Fibroblast of villous mesenchyme (primary cell): ENCODE data around the gene MRPL53. TPM values are rescaled to one million over a fixed set of nuclear protein-coding genes. Genes with fewer than 3 reads are reported as not detected.

ENCODE experiments used
- DNase-seq: peaks from one replicate; pipeline ENCODE4 v3.0.0-alpha.2; 2010; ENCODE audit warnings: low read depth
- H3K4me3 ChIP-seq: 2 replicates; pipeline ENCODE4 v1.5.1; 2011; ENCODE audit warnings: low read depth, mild to moderate bottlenecking, low read length
- CTCF ChIP-seq: IDR thresholded peaks from 2 replicates; pipeline ENCODE4 v1.5.1; 2012; ENCODE audit warnings: low read depth, mild to moderate bottlenecking, low read length; ENCODE audit not compliant: insufficient read depth
- total RNA-seq: library from RNA; depleted of rRNA; stranded (reverse); fragments of >200 nt; gene quantifications from 2 replicates; pipeline ENCODE4 v1.2.3, GENCODE V29; 2012

MRPL53 gene
- total RNA-seq, 1 donor: 21.2 TPM

GRCh38 chr2:74507145-74507925 is 34.9 kb upstream of the MRPL53 start, which contains the start of gene PCGF1:
Gene PCGF1 (minus strand): TSS chr2:74507695. CDS start chr2:74507668, 27 bp downstream.
- DNase-seq: peak; percentile 98
- peak; percentile 53 for TF ChIP-seq CTCF
- H3K4me3 ChIP-seq: peak within 1 kb of the TSS; percentile 98

DNA sequence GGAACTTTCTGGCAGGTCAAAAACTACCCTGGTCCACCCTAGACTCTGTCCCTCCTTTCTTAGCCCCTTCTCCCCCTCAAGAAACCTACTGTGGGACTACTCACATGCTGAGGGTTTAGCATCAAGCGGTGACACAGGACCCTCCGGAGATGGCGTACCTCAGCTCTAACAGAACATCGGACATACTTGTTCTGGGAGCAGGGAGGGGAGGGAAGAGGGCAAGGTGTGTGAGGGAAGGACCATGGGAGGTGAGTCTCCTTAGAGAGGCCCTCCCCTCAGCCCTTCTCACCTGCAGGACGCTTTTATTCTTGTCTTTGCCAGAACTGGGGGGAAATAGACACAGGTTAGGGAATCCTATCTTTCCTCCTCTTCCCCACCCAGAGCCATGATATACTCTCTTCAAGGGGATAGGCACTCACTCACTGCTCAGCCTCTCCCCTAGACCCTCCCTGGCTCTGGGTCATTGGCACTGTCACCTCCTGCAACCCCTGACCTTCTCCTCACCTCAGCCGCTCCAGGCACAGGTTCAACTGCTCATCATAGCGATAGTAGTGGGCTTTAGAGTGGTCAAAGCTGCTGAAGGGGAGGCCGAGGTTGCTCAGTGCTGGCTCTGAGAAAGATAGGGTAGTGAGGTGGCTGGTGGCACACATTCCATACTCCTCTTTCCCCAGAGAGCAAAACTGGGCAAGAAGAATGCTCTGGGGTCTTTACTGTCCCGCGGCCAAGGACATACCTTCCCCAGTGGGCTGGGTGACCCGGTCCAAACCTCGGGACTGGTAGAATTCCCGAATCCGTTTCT is 33.2 kb upstream of the MRPL53 start:
- no peak for DNase-seq
- H3K4me3 ChIP-seq: peak overlapping the region; percentile 40
- TF ChIP-seq CTCF: no peak

DNA sequence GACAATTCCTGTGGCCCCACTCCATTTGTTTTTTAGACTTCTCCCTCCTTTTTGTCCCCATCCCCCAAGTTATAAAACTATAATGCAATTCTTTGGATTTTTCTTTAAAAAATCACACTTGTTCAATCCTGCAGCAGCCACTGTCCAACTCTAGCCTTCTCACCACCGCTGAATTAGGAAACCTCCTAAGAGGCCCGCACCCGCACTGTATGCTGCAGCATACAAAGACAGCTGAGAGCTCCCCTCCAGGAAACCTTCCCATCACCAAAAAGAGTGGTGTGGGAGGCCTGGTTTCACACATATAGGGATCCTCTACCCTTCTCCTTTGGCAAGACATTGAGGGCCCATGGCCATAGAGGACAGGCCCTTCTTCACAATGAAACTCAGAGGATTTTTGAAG is 32.1 kb upstream of the MRPL53 start:
- H3K4me3 ChIP-seq: peak overlapping the region; percentile 71
- no peak for DNase-seq
- TF ChIP-seq CTCF: no peak

DNA sequence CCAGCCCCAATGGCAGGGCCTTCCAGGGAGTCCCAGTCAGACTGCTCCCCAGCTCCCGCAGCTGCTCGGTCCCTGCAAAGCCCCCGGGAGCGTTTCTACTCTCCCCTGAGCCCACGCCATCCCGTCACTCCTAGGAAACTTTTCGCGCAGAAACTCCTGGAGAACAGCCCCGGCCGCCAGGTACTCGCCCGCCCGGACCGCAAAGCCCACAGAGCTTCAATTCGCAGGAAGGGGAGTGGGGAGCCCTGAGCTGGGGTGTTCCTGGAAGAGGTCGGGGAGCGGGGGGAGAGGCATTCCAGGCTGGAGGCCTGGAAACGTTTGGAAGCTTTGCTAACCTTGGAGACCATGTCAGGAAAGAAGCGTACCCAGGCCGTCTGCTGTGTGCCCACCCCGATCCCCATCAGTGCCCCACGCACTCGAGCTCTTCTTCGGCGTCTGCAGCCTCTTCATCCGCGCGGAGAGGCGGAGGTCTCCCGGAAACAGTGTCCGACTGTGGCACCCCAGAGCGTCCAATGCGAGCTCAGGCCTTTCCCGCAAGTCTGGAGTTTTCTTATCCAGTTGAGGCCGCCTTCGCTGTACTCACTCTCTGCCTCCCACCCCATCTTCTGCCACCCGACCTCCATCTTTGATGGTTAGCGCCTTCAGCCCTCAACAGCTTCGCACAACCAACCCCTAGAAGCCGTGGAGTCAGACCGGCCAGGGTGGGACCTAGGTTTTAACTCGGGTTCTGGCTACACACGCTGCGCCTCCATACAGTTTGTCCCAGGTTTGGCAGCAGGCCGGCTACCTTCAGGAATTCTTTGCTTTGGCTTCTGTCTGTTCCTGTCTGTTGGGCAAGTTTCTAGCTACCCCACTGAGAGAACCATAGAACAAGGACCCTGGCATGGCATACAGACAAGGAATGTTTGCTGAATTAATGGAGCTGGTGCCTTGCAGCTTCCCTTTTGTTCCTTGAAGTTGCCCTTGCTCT is 31.3 kb upstream of the MRPL53 start:
- H3K4me3 ChIP-seq: peak overlapping the region; percentile 71
- DNase-seq: no peak
- TF ChIP-seq CTCF: no peak

GRCh38 chr2:74502720-74503505 is 30.4 kb upstream of the MRPL53 start:
- peak overlapping the region; percentile 71 for H3K4me3 ChIP-seq

More at GRCh38 chr2:74502720-74503505, 30.4 kb upstream of the MRPL53 start:
- peak; percentile 92 for DNase-seq
- peak; percentile 23 for TF ChIP-seq CTCF
